Measurements from ENCODE around the gene GSTK1.

DNA sequence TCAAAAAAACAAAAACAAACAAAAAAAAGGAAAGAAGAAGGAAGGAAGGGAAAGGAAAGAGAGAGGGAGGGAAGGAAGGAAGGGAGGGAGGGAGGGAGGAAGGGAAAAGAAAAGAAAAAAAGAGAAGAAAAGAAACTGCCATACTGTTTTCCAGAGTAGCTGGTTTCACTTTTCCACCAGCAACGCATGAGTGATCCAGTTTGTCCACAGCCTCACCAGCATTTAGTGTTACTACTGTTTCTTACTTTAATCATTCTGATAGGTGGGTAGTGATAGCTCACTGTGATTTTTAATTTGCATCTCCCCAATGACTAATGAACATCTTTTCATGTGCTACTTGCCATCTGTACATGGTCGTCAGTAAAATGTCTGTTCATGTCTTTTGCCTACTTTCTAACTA, 9.6 kb downstream of the GSTK1 start:
- TF ChIP-seq PATZ1 (CRISPR knock-in tag; IDR thresholded peaks at IDR 0.05; ENCODE audit: borderline replicate concordance): no peak
- no peak for TF ChIP-seq OSR1 (CRISPR knock-in tag; IDR thresholded peaks at IDR 0.05)
- no peak for TF ChIP-seq ISL1 (CRISPR knock-in tag; IDR thresholded peaks at IDR 0.05)
